B cell (primary cell): ENCODE data around the gene SELENOV. TPM values are rescaled to one million over a fixed set of nuclear protein-coding genes. Genes with fewer than 3 reads are reported as not detected.

Experiments
- ATAC-seq: fragments of 200-7000 bp; cut with Tn5 transposase; one replicate; pipeline ENCODE4 v1.10.0; 2021; ENCODE audit warnings: low read depth, mild to moderate bottlenecking, moderate number of reproducible peaks, moderate library complexity
- CTCF ChIA-PET: fragments of 350-600 bp; sonication (Branson Sonifier 250); formaldehyde crosslinking; loops from one replicate; lab custom pipeline; 2021; ENCODE audit warnings: antibody characterized with exemption, inconsistent platforms; lab: Charles Lee
- POLR2A ChIA-PET: fragments of 350-600 bp; sonication (Branson Sonifier 250); formaldehyde crosslinking; loops from one replicate; lab custom pipeline; 2021; ENCODE audit warnings: antibody characterized with exemption; lab: Charles Lee
- DNase-seq: peaks from one replicate; pipeline ENCODE4 v3.0.0; 2013
- H2AFZ ChIP-seq: 2 replicates; pipeline ENCODE4 v1.6.1; 2012; ENCODE audit warnings: mild to moderate bottlenecking, low read depth, low read length; ENCODE audit not compliant: insufficient read depth, poor library complexity, severe bottlenecking
- H3K27ac ChIP-seq, 2 donors: 1 replicate in 1 of 2; 2 replicates in 1 of 2; pipeline ENCODE4 v1.5.1; 2012 to 2013; ENCODE audit warnings: low read length in 2 of 2, mild to moderate bottlenecking in 2 of 2, moderate library complexity in 1 of 2
- H3K27me3 ChIP-seq, 4 experiments: fragments of 200-600 bp in 1 of 4; sonication (generic) in 1 of 4; replicated peaks in 1 of 4; 1 replicate in 2 of 4; 2 replicates in 2 of 4; pipeline versions ENCODE4 v1.6.1 to v1.7.0; 2013 to 2016; ENCODE audit warnings: low read length in 3 of 4, mild to moderate bottlenecking in 2 of 4, mixed read lengths in 1 of 4, moderate library complexity in 1 of 4; ENCODE audit not compliant: insufficient read depth in 4 of 4, control insufficient read depth in 3 of 4; ENCODE audit errors: control extremely low read depth in 1 of 4
- H3K36me3 ChIP-seq, 2 experiments: replicated peaks in 1 of 2; 1 replicate in 1 of 2; 2 replicates in 1 of 2; pipeline versions ENCODE4 v1.6.1 to v1.7.1; 2013; ENCODE audit warnings: low read length in 1 of 2; ENCODE audit not compliant: insufficient read depth in 2 of 2, control insufficient read depth in 1 of 2; ENCODE audit errors: control extremely low read depth in 1 of 2, extremely low read depth in 1 of 2
- H3K4me1 ChIP-seq, 2 donors: fragments of 200-600 bp in 1 of 2; sonication (generic) in 1 of 2; 1 replicate in 1 of 2; 2 replicates in 1 of 2; pipeline versions ENCODE4 v1.5.1 to v1.6.1; 2013 to 2017; ENCODE audit warnings: low read length in 2 of 2; ENCODE audit not compliant: control insufficient read depth in 2 of 2, insufficient read depth in 2 of 2
- H3K4me2 ChIP-seq: replicated peaks from 2 replicates; pipeline ENCODE3; 2012; ENCODE audit warnings: mild to moderate bottlenecking, low read depth, low read length; ENCODE audit not compliant: poor library complexity, severe bottlenecking
- H3K4me3 ChIP-seq, 5 experiments: fragments of 200-600 bp in 1 of 5; sonication (generic) in 1 of 5; 1 replicate in 3 of 5; 2 replicates in 2 of 5; pipeline versions ENCODE4 v1.5.1 to v1.7.0; 2011 to 2016; ENCODE audit warnings: low read length in 4 of 5, mild to moderate bottlenecking in 4 of 5, low read depth in 2 of 5, control low read depth in 1 of 5, moderate library complexity in 1 of 5; ENCODE audit not compliant: insufficient read depth in 1 of 5; ENCODE audit errors: control extremely low read depth in 1 of 5, extremely low read depth in 1 of 5
- H3K79me2 ChIP-seq: fragments of 200-600 bp; sonication (generic); one replicate; pipeline ENCODE4 v1.6.0; 2016; ENCODE audit warnings: low read length; ENCODE audit not compliant: control insufficient read depth, insufficient read depth
- H3K9ac ChIP-seq: fragments of 200-600 bp; sonication (generic); 2 replicates; pipeline ENCODE4 v1.6.1; 2017; ENCODE audit warnings: mild to moderate bottlenecking, low read length, moderate library complexity
- H3K9me3 ChIP-seq, 3 donors: one replicate each; pipeline versions ENCODE4 v1.6.1 to v1.7.1; 2013; ENCODE audit warnings: low read length in 2 of 3; ENCODE audit not compliant: control insufficient read depth in 2 of 3, insufficient read depth in 1 of 3; ENCODE audit errors: control extremely low read depth in 1 of 3
- H4K20me1 ChIP-seq: 2 replicates; pipeline ENCODE4 v1.6.0; 2012; ENCODE audit warnings: mild to moderate bottlenecking, low read length; ENCODE audit not compliant: insufficient read depth, control insufficient read depth, poor library complexity, severe bottlenecking
- H3K27ac Mint-ChIP-seq: one replicate; pipeline ENCODE4 v1.8.0; 2021; ENCODE audit warnings: mixed read lengths
- H3K27me3 Mint-ChIP-seq: one replicate; pipeline ENCODE4 v1.8.0; 2021; ENCODE audit warnings: mixed read lengths
- H3K4me1 Mint-ChIP-seq: one replicate; pipeline ENCODE4 v1.8.0; 2021; ENCODE audit warnings: mixed read lengths
- H3K4me3 Mint-ChIP-seq: one replicate; pipeline ENCODE4 v1.8.0; 2021; ENCODE audit warnings: mixed read lengths
- H3K9me3 Mint-ChIP-seq: one replicate; pipeline ENCODE4 v1.8.0; 2022; ENCODE audit warnings: mixed read lengths; ENCODE audit not compliant: insufficient read depth
- CTCF ChIP-seq: fragments of 200-600 bp; IDR thresholded peaks from one replicate; pipeline ENCODE4 v1.8.0; 2022; ENCODE audit warnings: antibody characterized with exemption, mild to moderate bottlenecking
- EZH2 ChIP-seq: IDR thresholded peaks from 2 replicates; pipeline ENCODE4 v1.6.1; 2012; ENCODE audit warnings: borderline replicate concordance, low read depth, mild to moderate bottlenecking, moderate library complexity, low read length; ENCODE audit not compliant: insufficient read depth, poor library complexity, severe bottlenecking
- WGBS: methylation state at CpG from one replicate; pipeline ENCODE4 v1.1.5; 2013; ENCODE audit warnings: missing lambda C conversion rate; ENCODE audit not compliant: insufficient coverage; 5-methylcytosine and 5-hydroxymethylcytosine counted together
- intact Hi-C: fragments of 100-400 bp; cut with micrococcal nuclease; formaldehyde crosslinking; loops from one replicate; pipeline ENCODE4 v1.10.0; 2022
- polyA plus RNA-seq: library from polyadenylated mRNA; depleted of rRNA; stranded (reverse); fragments of >200 nt; gene quantifications from 2 replicates; pipeline ENCODE4 v1.2.3, GENCODE V29; 2012
- total RNA-seq, 2 donors: library from RNA; stranded (reverse); fragments of 120-200 nt in 1 of 2; gene quantifications; 1 replicate in 1 of 2; 2 replicates in 1 of 2; pipeline versions ENCODE4 v1.2.3 to v1.2.4, GENCODE V29; 2013 to 2022

The SELENOV gene
- total and polyA plus RNA-seq, 2 donors (not counting 1 experiment from before 2014, with no cell fraction given) = not detected

- Histone ChIP-seq H3K27ac (no peak overlapping the region), H3K27me3 (peaks cover 0 to 3% (median 0%) of the 10 kb centered on the region in 4 experiments), H4K20me1 (no peaks in the 10 kb centered on the region), H3K36me3 (peaks cover 2 to 25% of the 10 kb centered on the region in 2 experiments), H3K79me2 (no peaks in the 10 kb centered on the region), H3K9ac (no peak overlapping the region), H3K4me2 (no peak overlapping the region), H3K4me1 (peaks cover 2 to 3% of the 10 kb centered on the region in 2 donors), H3K9me3 (no peaks in the 10 kb centered on the region), H2AFZ (no peak overlapping the region), H3K4me3 (no peak overlapping the region)
- Mint-ChIP-seq H3K9me3 (no peaks in the 10 kb centered on the region), H3K27ac (no peak overlapping the region), H3K4me3 (no peak overlapping the region), H3K27me3 (no peaks in the 10 kb centered on the region), H3K4me1 (peaks cover under 1% of the 10 kb centered on the region)
- no peak for TF ChIP-seq EZH2
- TF ChIP-seq CTCF = no peak
- DNase-seq (no peak), ATAC-seq (no peak)
- intact Hi-C loops = no loop called here
- CTCF ChIA-PET = interaction anchor here (0.6 to 1.1 kb wide), 2 partner anchors 54 to 171 kb away, joined by 3 read pairs; no protein-coding TSS in a partner anchor
- POLR2A ChIA-PET = no interaction called here
- WGBS = no CpG with 5 or more reads among the region's 3 CpGs
Observed at GRCh38 chr19:39492788-39493187, 22.2 kb upstream of the SELENOV start.

- Histone ChIP-seq H3K27me3 (peaks cover 0 to 21% (median 8%) of the 10 kb centered on the region in 4 experiments), H3K9ac (no peak overlapping the region), H3K79me2 (no peaks in the 10 kb centered on the region), H3K27ac (no peak overlapping the region), H3K4me2 (no peak overlapping the region), H3K9me3 (no peaks in the 10 kb centered on the region), H3K4me3 (no peak overlapping the region), H2AFZ (no peak overlapping the region), H3K36me3 (peaks cover 2 to 6% of the 10 kb centered on the region in 2 experiments), H4K20me1 (no peaks in the 10 kb centered on the region), H3K4me1 (peaks cover 20 to 21% of the 10 kb centered on the region in 2 donors)
- intact Hi-C loops = no loop called here
- Mint-ChIP-seq H3K27me3 (peaks cover 10% of the 10 kb centered on the region), H3K9me3 (no peaks in the 10 kb centered on the region), H3K4me3 (no peak overlapping the region), H3K4me1 (peaks cover 15% of the 10 kb centered on the region), H3K27ac (no peak overlapping the region)
- CTCF ChIA-PET = interaction anchor here (1.4 kb wide), 1 partner anchor 9 kb away, joined by 3 read pairs; no protein-coding TSS in a partner anchor
- TF ChIP-seq EZH2 (no peak), CTCF (no peak)
- WGBS = 97% methylated on average over 5 of the region's 5 CpGs
- DNase-seq (no peak), ATAC-seq (no peak)
- POLR2A ChIA-PET = no interaction called here
Observed at GRCh38 chr19:39494661-39495060, 20.3 kb upstream of the SELENOV start.
